ENCODE data around the gene DLX4. TPM values are rescaled to one million over a fixed set of nuclear protein-coding genes. Genes with fewer than 3 reads are reported as not detected.

DLX4 gene
- polyA plus RNA-seq, 1 donor = 3.9 TPM

GRCh38 chr17:49946208-49946607 is 22.8 kb upstream of the DLX4 start:
- no peak for DNase-seq
- H3K27ac ChIP-seq (ENCODE audit: low read length) = no peak overlapping the region
- H3K27me3 ChIP-seq (ENCODE audit: control insufficient read depth, insufficient read depth, low read length) = peaks cover 39% of the 10 kb centered on the region
- no CpG with 5 or more reads among the region's 8 CpGs for WGBS (ENCODE audit: insufficient coverage, low lambda C conversion rate)
- H3K36me3 ChIP-seq (ENCODE audit: control insufficient read depth, insufficient read depth, low read length) = no peaks in the 10 kb centered on the region
- H3K4me1 ChIP-seq (ENCODE audit: control insufficient read depth, insufficient read depth, low read length) = no peaks in the 10 kb centered on the region
- H3K9me3 ChIP-seq (ENCODE audit: control insufficient read depth, low read depth, low read length) = no peaks in the 10 kb centered on the region
- H3K4me3 ChIP-seq (ENCODE audit: low read length) = no peak overlapping the region

DNA sequence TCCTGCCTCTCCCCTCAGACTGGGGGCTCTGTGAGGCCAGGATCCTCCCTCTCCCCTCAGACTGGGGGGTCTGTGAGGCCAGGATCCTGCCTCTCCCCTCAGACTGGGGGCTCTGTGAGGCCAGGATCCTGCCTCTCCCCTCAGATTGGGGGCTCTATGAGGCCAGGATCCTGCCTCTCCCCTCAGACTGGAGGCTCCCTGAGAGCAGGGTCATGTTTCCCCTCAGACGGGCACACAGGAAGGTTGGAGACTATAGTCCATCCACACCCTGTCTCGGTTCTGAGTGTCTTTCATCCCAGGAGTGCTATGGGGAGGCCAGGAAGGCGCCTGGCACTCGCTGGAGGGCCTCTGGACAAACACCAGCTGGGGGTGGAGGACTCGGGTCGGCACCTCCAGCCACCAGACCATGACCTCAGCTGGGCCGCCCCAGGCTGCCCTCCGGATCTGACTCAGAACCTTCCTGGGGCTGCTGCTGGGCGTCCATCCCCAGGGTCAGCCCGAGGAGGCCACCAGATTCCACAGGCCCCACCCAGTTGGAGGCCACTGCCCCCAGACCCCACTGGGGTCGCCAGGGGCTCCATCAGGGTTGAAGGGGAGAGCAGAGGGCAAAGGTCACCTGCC is 21.9 kb upstream of the DLX4 start:
- DNase-seq = no peak
- H3K36me3 ChIP-seq (ENCODE audit: control insufficient read depth, insufficient read depth, low read length) = no peaks in the 10 kb centered on the region
- peaks cover 38% of the 10 kb centered on the region for H3K27me3 ChIP-seq (ENCODE audit: control insufficient read depth, insufficient read depth, low read length)
- no peak overlapping the region for H3K27ac ChIP-seq (ENCODE audit: low read length)
- H3K9me3 ChIP-seq (ENCODE audit: control insufficient read depth, low read depth, low read length) = no peaks in the 10 kb centered on the region
- no peak overlapping the region for H3K4me3 ChIP-seq (ENCODE audit: low read length)
- no peaks in the 10 kb centered on the region for H3K4me1 ChIP-seq (ENCODE audit: control insufficient read depth, insufficient read depth, low read length)
- WGBS (ENCODE audit: insufficient coverage, low lambda C conversion rate) = no CpG with 5 or more reads among the region's 11 CpGs

- WGBS (ENCODE audit: insufficient coverage, low lambda C conversion rate) = 90% methylated on average over 2 of the region's 2 CpGs
- Histone ChIP-seq H3K4me1 (ENCODE audit: control insufficient read depth, insufficient read depth, low read length) (no peaks in the 10 kb centered on the region), H3K4me3 (ENCODE audit: low read length) (no peak overlapping the region), H3K9me3 (ENCODE audit: control insufficient read depth, low read depth, low read length) (no peaks in the 10 kb centered on the region), H3K36me3 (ENCODE audit: control insufficient read depth, insufficient read depth, low read length) (no peaks in the 10 kb centered on the region), H3K27ac (ENCODE audit: low read length) (no peak overlapping the region), H3K27me3 (ENCODE audit: control insufficient read depth, insufficient read depth, low read length) (peaks cover 37% of the 10 kb centered on the region)
- DNase-seq = no peak
Measured at GRCh38 chr17:49949634-49950033, 19.4 kb upstream of the DLX4 start.

DNA sequence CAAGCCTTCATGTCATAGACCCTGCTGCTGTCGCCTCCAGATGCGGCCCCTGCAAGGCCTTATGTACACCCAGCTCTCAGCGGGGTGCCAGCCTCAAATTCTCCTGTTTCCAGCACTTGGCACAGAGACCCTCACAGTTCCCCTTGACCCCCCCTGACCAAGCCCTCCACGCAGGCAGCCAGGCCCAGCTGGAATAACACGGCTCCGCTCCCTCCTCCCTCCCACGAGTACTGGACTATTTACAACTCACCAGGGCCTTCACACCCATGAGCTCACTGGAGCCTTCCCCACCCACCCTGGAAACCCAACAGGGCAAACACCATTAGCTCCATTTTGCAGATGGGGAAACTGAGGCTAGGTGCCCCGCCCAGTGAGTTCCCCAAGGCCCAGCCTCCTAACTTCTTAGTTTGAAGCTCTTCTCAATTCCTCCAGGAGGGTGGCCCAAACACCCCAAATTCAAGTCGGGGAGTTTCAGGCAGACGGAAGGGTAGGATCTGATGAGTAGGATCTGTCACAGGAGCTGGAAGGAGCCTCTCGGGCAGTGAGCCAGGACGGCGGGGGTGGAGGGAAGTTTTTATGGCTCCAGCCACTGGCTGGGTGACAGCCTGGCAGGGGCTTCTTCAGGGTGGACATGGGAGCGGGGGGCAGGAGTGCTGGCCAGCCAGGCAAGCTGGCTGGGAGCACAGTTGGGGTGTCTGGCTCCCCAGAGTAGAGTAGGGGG is 17.5 kb upstream of the DLX4 start:
- Histone ChIP-seq H3K27ac (ENCODE audit: low read length) (no peak overlapping the region), H3K27me3 (ENCODE audit: control insufficient read depth, insufficient read depth, low read length) (peaks cover 28% of the 10 kb centered on the region), H3K9me3 (ENCODE audit: control insufficient read depth, low read depth, low read length) (no peaks in the 10 kb centered on the region), H3K4me3 (ENCODE audit: low read length) (no peak overlapping the region), H3K4me1 (ENCODE audit: control insufficient read depth, insufficient read depth, low read length) (no peaks in the 10 kb centered on the region), H3K36me3 (ENCODE audit: control insufficient read depth, insufficient read depth, low read length) (no peaks in the 10 kb centered on the region)
- DNase-seq = no peak
- no CpG with 5 or more reads among the region's 14 CpGs for WGBS (ENCODE audit: insufficient coverage, low lambda C conversion rate)

GRCh38 chr17:49952209-49952911 is 16.6 kb upstream of the DLX4 start:
- peaks cover 36% of the 10 kb centered on the region for H3K27me3 ChIP-seq (ENCODE audit: control insufficient read depth, insufficient read depth, low read length)
- DNase-seq = peak in 1 of 2 donors; percentile 66
- H3K9me3 ChIP-seq (ENCODE audit: control insufficient read depth, low read depth, low read length) = no peaks in the 10 kb centered on the region
- H3K36me3 ChIP-seq (ENCODE audit: control insufficient read depth, insufficient read depth, low read length) = no peaks in the 10 kb centered on the region
- no CpG with 5 or more reads among the region's 7 CpGs for WGBS (ENCODE audit: insufficient coverage, low lambda C conversion rate)
- H3K4me1 ChIP-seq (ENCODE audit: control insufficient read depth, insufficient read depth, low read length) = no peaks in the 10 kb centered on the region
- no peak overlapping the region for H3K4me3 ChIP-seq (ENCODE audit: low read length)
- no peak overlapping the region for H3K27ac ChIP-seq (ENCODE audit: low read length)

DNA sequence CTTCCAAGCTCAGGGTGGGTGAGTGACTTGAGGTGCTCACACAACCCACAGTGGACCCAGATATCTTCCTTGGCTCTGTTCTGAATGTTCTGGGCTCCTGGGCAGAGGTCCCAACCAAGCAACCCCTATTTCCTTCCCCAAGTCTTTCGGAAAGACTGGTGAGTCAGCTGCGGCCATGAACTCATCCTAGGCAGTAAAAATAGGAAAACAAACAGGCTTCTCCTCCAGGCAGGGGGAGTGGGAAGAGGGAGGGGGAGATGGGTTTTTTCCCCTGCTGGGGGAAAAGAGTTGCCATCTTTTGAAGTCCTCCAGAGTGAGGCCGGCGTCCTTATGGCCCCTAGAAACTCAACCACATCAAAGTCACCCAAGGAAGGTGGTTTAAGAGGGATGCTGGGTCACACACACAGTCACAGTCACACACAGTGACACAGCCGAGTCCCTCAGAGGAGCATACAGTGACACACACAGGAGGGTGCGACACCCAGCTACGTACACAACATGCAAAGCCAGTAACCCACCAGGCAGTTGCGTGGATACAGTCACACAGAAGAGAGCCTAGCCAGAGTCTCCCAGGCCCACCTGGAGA is 16.0 kb upstream of the DLX4 start:
- DNase-seq = no peak
- no peak overlapping the region for H3K4me3 ChIP-seq (ENCODE audit: low read length)
- H3K27ac ChIP-seq (ENCODE audit: low read length) = no peak overlapping the region
- no CpG with 5 or more reads among the region's 8 CpGs for WGBS (ENCODE audit: insufficient coverage, low lambda C conversion rate)
- H3K36me3 ChIP-seq (ENCODE audit: control insufficient read depth, insufficient read depth, low read length) = no peaks in the 10 kb centered on the region
- no peaks in the 10 kb centered on the region for H3K9me3 ChIP-seq (ENCODE audit: control insufficient read depth, low read depth, low read length)
- no peaks in the 10 kb centered on the region for H3K4me1 ChIP-seq (ENCODE audit: control insufficient read depth, insufficient read depth, low read length)
- H3K27me3 ChIP-seq (ENCODE audit: control insufficient read depth, insufficient read depth, low read length) = peaks cover 38% of the 10 kb centered on the region

DNA sequence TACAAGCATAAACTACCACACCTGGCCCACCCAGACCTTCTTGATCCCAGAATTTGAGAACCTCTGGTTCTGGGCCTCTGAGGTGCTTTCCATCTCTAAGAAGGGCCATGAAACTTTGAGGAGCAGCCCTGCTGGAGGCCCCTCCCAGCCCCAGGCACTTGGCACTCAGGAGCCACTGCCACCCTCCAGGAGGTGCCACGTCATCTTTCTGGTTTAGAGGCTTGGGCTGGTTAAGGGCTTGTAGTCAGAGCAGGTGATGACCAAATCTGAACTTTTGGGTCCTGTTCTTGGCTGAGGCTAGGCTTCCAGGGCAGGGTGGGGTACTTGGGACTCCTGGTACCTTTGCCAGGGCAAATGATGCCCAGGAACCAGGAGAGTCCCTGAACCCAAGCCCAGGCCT is 13.8 kb upstream of the DLX4 start:
- Histone ChIP-seq H3K9me3 (ENCODE audit: control insufficient read depth, low read depth, low read length) (no peaks in the 10 kb centered on the region), H3K27ac (ENCODE audit: low read length) (no peak overlapping the region), H3K36me3 (ENCODE audit: control insufficient read depth, insufficient read depth, low read length) (no peaks in the 10 kb centered on the region), H3K4me1 (ENCODE audit: control insufficient read depth, insufficient read depth, low read length) (no peaks in the 10 kb centered on the region), H3K27me3 (ENCODE audit: control insufficient read depth, insufficient read depth, low read length) (peaks cover 42% of the 10 kb centered on the region), H3K4me3 (ENCODE audit: low read length) (no peak overlapping the region)
- no CpG with 5 or more reads among the region's 1 CpG for WGBS (ENCODE audit: insufficient coverage, low lambda C conversion rate)
- DNase-seq = no peak

GRCh38 chr17:49956780-49957179 is 12.2 kb upstream of the DLX4 start:
- Histone ChIP-seq H3K27me3 (ENCODE audit: control insufficient read depth, insufficient read depth, low read length) (peaks cover 43% of the 10 kb centered on the region), H3K27ac (ENCODE audit: low read length) (no peak overlapping the region), H3K4me3 (ENCODE audit: low read length) (no peak overlapping the region), H3K4me1 (ENCODE audit: control insufficient read depth, insufficient read depth, low read length) (no peaks in the 10 kb centered on the region), H3K9me3 (ENCODE audit: control insufficient read depth, low read depth, low read length) (no peaks in the 10 kb centered on the region), H3K36me3 (ENCODE audit: control insufficient read depth, insufficient read depth, low read length) (no peaks in the 10 kb centered on the region)
- WGBS (ENCODE audit: insufficient coverage, low lambda C conversion rate) = no CpG with 5 or more reads among the region's 4 CpGs
- DNase-seq = no peak

- no peak for DNase-seq
- Histone ChIP-seq H3K36me3 (ENCODE audit: control insufficient read depth, insufficient read depth, low read length) (no peaks in the 10 kb centered on the region), H3K4me3 (ENCODE audit: low read length) (no peak overlapping the region), H3K27ac (ENCODE audit: low read length) (no peak overlapping the region), H3K4me1 (ENCODE audit: control insufficient read depth, insufficient read depth, low read length) (no peaks in the 10 kb centered on the region), H3K9me3 (ENCODE audit: control insufficient read depth, low read depth, low read length) (no peaks in the 10 kb centered on the region), H3K27me3 (ENCODE audit: control insufficient read depth, insufficient read depth, low read length) (peaks cover 43% of the 10 kb centered on the region)
- WGBS (ENCODE audit: insufficient coverage, low lambda C conversion rate) = no CpG with 5 or more reads among the region's 3 CpGs
Measured at GRCh38 chr17:49957350-49957749, 11.6 kb upstream of the DLX4 start.

GRCh38 chr17:49958723-49959122 is 10.3 kb upstream of the DLX4 start:
- H3K9me3 ChIP-seq (ENCODE audit: control insufficient read depth, low read depth, low read length) = no peaks in the 10 kb centered on the region
- H3K36me3 ChIP-seq (ENCODE audit: control insufficient read depth, insufficient read depth, low read length) = no peaks in the 10 kb centered on the region
- DNase-seq = no peak
- no CpG with 5 or more reads among the region's 4 CpGs for WGBS (ENCODE audit: insufficient coverage, low lambda C conversion rate)
- no peak overlapping the region for H3K4me3 ChIP-seq (ENCODE audit: low read length)
- no peaks in the 10 kb centered on the region for H3K4me1 ChIP-seq (ENCODE audit: control insufficient read depth, insufficient read depth, low read length)
- peaks cover 47% of the 10 kb centered on the region for H3K27me3 ChIP-seq (ENCODE audit: control insufficient read depth, insufficient read depth, low read length)
- H3K27ac ChIP-seq (ENCODE audit: low read length) = no peak overlapping the region
